H9 (cell line): ENCODE data around the gene RAX2. TPM values are rescaled to one million over a fixed set of nuclear protein-coding genes. Genes with fewer than 3 reads are reported as not detected.

Experiments used
- DNase-seq: peaks from one replicate; pipeline ENCODE4 v3.0.0-alpha.2; 2017
- H2AFZ ChIP-seq: one replicate; pipeline ENCODE4 v1.6.1; 2013; ENCODE audit warnings: mild to moderate bottlenecking, low read length, control low read depth, moderate library complexity
- H2AK5ac ChIP-seq: 2 replicates; pipeline ENCODE4 v1.6.1; 2013; ENCODE audit warnings: low read length, control low read depth, mixed read lengths; ENCODE audit not compliant: insufficient read length
- H2BK120ac ChIP-seq: one replicate; pipeline ENCODE4 v1.6.1; 2013; ENCODE audit warnings: low read depth, mild to moderate bottlenecking, low read length, control low read depth, inconsistent platforms; ENCODE audit not compliant: poor library complexity, severe bottlenecking
- H2BK12ac ChIP-seq: 2 replicates; pipeline ENCODE4 v1.6.1; 2013; ENCODE audit warnings: low read length, control low read depth, mixed read lengths, low read depth; ENCODE audit not compliant: insufficient read length
- H2BK15ac ChIP-seq: 2 replicates; pipeline ENCODE4 v1.6.1; 2013; ENCODE audit warnings: low read depth, low read length, control low read depth
- H2BK20ac ChIP-seq: one replicate; pipeline ENCODE4 v1.6.1; 2013; ENCODE audit warnings: low read depth, mild to moderate bottlenecking, low read length, control low read depth, inconsistent platforms; ENCODE audit not compliant: poor library complexity, severe bottlenecking
- H2BK5ac ChIP-seq: 2 replicates; pipeline ENCODE4 v1.6.1; 2013; ENCODE audit warnings: low read length, control low read depth, mixed read lengths; ENCODE audit not compliant: insufficient read length
- H3K14ac ChIP-seq: 2 replicates; pipeline ENCODE4 v1.6.1; 2013; ENCODE audit warnings: low read length, control low read depth; ENCODE audit not compliant: insufficient read depth
- H3K18ac ChIP-seq: 2 replicates; pipeline ENCODE4 v1.6.1; 2013; ENCODE audit warnings: low read depth, mild to moderate bottlenecking, mixed read lengths, low read length, control low read depth; ENCODE audit not compliant: insufficient read length
- H3K23ac ChIP-seq: 2 replicates; pipeline ENCODE4 v1.6.1; 2013; ENCODE audit warnings: low read length, control low read depth, mixed read lengths, low read depth; ENCODE audit not compliant: insufficient read length
- H3K23me2 ChIP-seq: 2 replicates; pipeline ENCODE4 v1.6.1; 2013; ENCODE audit warnings: low read depth, mild to moderate bottlenecking, mixed read lengths, low read length, control low read depth; ENCODE audit not compliant: insufficient read length, poor library complexity, severe bottlenecking
- H3K27ac ChIP-seq: 2 replicates; pipeline ENCODE4 v1.5.1; 2013; ENCODE audit warnings: low read length, control low read depth, mixed read lengths, low read depth; ENCODE audit not compliant: insufficient read length
- H3K27me3 ChIP-seq: 2 replicates; pipeline ENCODE4 v1.6.1; 2013; ENCODE audit warnings: low read length, control low read depth, inconsistent platforms; ENCODE audit not compliant: insufficient read depth
- H3K4ac ChIP-seq: 2 replicates; pipeline ENCODE4 v1.6.1; 2013; ENCODE audit warnings: low read depth, mild to moderate bottlenecking, control low read depth, inconsistent platforms, low read length, moderate library complexity
- H3K4me1 ChIP-seq: 2 replicates; pipeline ENCODE4 v1.6.1; 2013; ENCODE audit warnings: low read length, control low read depth, inconsistent platforms; ENCODE audit not compliant: insufficient read depth
- H3K4me2 ChIP-seq: 2 replicates; pipeline ENCODE4 v1.6.1; 2013; ENCODE audit warnings: low read length, control low read depth, mixed read lengths; ENCODE audit not compliant: insufficient read length, insufficient read depth
- H3K56ac ChIP-seq: 2 replicates; pipeline ENCODE4 v1.6.1; 2013; ENCODE audit warnings: low read depth, mild to moderate bottlenecking, mixed read lengths, low read length, control low read depth; ENCODE audit not compliant: insufficient read length
- H3K79me1 ChIP-seq: 2 replicates; pipeline ENCODE4 v1.6.1; 2013; ENCODE audit warnings: low read depth, mild to moderate bottlenecking, moderate library complexity, low read length, control low read depth, inconsistent platforms; ENCODE audit not compliant: insufficient read depth, poor library complexity, severe bottlenecking
- H3K79me2 ChIP-seq: 2 replicates; pipeline ENCODE4 v1.6.1; 2013; ENCODE audit warnings: low read length, control low read depth, inconsistent platforms; ENCODE audit not compliant: insufficient read depth
- H3K9ac ChIP-seq: 2 replicates; pipeline ENCODE4 v1.6.1; 2013; ENCODE audit warnings: low read length, control low read depth, mixed read lengths; ENCODE audit not compliant: insufficient read length; ENCODE audit errors: extremely low read depth
- H3K9me3 ChIP-seq: one replicate; pipeline ENCODE4 v1.6.1; 2013; ENCODE audit warnings: low read depth, low read length, inconsistent platforms; ENCODE audit not compliant: control insufficient read depth
- H3T11ph ChIP-seq: one replicate; pipeline ENCODE4 v1.6.1; 2013; ENCODE audit warnings: mild to moderate bottlenecking, low read length, control low read depth, inconsistent platforms
- H4K20me1 ChIP-seq: one replicate; pipeline ENCODE4 v1.6.1; 2013; ENCODE audit not compliant: control insufficient read depth, insufficient read length, insufficient read depth
- H4K5ac ChIP-seq: 2 replicates; pipeline ENCODE4 v1.6.1; 2013; ENCODE audit warnings: low read depth, mild to moderate bottlenecking, mixed read lengths, low read length, control low read depth; ENCODE audit not compliant: insufficient read length
- H4K8ac ChIP-seq: replicated peaks from 2 replicates; pipeline ENCODE4 v1.6.1; 2013; ENCODE audit warnings: low read length, control low read depth, mixed read lengths, low read depth; ENCODE audit not compliant: insufficient read length
- H4K91ac ChIP-seq: 2 replicates; pipeline ENCODE4 v1.6.1; 2013; ENCODE audit warnings: low read depth, mild to moderate bottlenecking, moderate library complexity, mixed read lengths, low read length, control low read depth; ENCODE audit not compliant: insufficient read length
- H3K27ac Mint-ChIP-seq, 3 experiments: 2 replicates in 2 of 3; 3 replicates in 1 of 3; pipeline ENCODE4 v1.8.0; 2020 to 2021; ENCODE audit warnings: mixed read lengths in 3 of 3, mild to moderate bottlenecking in 1 of 3, moderate library complexity in 1 of 3
- H3K27me3 Mint-ChIP-seq: 2 replicates; pipeline ENCODE4 v1.8.0; 2021; ENCODE audit warnings: low read depth, mild to moderate bottlenecking, moderate library complexity, mixed read lengths
- H3K36me3 Mint-ChIP-seq, 3 experiments: 2 replicates in 2 of 3; 3 replicates in 1 of 3; pipeline ENCODE4 v1.8.0; 2020 to 2021; ENCODE audit warnings: low read depth in 3 of 3, mixed read lengths in 3 of 3; ENCODE audit not compliant: insufficient read depth in 1 of 3
- H3K4me1 Mint-ChIP-seq, 2 experiments: 2 replicates each; pipeline ENCODE4 v1.8.0; 2020; ENCODE audit warnings: mixed read lengths in 2 of 2
- H3K4me3 Mint-ChIP-seq, 2 experiments: 2 replicates in 1 of 2; 3 replicates in 1 of 2; pipeline ENCODE4 v1.8.0; 2020 to 2021; ENCODE audit warnings: mild to moderate bottlenecking in 2 of 2, mixed read lengths in 2 of 2, moderate library complexity in 1 of 2
- H3K9me3 Mint-ChIP-seq, 2 experiments: 2 replicates in 1 of 2; 3 replicates in 1 of 2; pipeline ENCODE4 v1.8.0; 2020; ENCODE audit warnings: mild to moderate bottlenecking in 2 of 2, mixed read lengths in 2 of 2, moderate library complexity in 1 of 2
- CTCF ChIP-seq: fragments of 200-600 bp; sonication (generic); conservative IDR thresholded peaks from 3 replicates; pipeline ENCODE4 v1.8.0; 2021; ENCODE audit warnings: antibody characterized with exemption, mild to moderate bottlenecking
- WGBS: extraction: QIAGEN DNeasy Blood & Tissue Kit; methylation state at CpG from one replicate; pipeline ENCODE4 v1.1.7; 2013; ENCODE audit warnings: missing lambda C conversion rate, low lambda C conversion rate, mixed read lengths; ENCODE audit not compliant: insufficient read length; ENCODE audit errors: extremely low coverage; 5-methylcytosine and 5-hydroxymethylcytosine counted together
- total RNA-seq: library from RNA; stranded (reverse); gene quantifications from 2 replicates; pipeline ENCODE4 v1.2.1, GENCODE V29; 2021

RAX2 gene
- total RNA-seq, 1 experiment from 2014 or later: not detected

DNA sequence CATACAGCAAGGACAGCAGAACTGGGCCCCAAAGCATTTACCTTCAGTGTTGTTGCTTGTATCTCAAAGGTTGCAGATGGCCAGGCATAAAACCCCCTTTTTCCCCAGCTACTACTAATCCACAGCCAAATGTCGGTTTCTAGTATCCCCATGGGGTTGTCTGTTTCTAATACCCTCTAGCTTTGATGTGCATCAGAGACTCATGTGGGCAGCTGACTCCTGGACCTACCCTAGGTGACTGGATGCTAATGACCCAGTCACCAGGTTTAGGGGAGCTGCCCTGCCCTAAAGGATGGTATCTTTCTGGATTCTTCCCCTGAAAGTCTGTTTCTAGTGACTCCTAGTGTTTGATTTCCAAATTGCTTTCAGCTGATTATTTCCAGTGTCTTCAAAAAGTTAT is 39.9 kb downstream of the RAX2 start:
- Histone ChIP-seq H3K14ac (no peak overlapping the region), H3T11ph (no peak overlapping the region), H3K56ac (no peak overlapping the region), H2BK5ac (no peak overlapping the region), H2AK5ac (no peak overlapping the region), H3K79me1 (no peaks in the 10 kb centered on the region), H4K5ac (no peak overlapping the region), H4K8ac (no peak overlapping the region), H2BK20ac (no peak overlapping the region), H3K23me2 (no peaks in the 10 kb centered on the region), H3K4ac (no peak overlapping the region), H3K23ac (no peak overlapping the region), H2AFZ (no peak overlapping the region), H2BK120ac (no peak overlapping the region), H2BK12ac (no peak overlapping the region), H4K91ac (no peak overlapping the region), H3K27ac (no peak overlapping the region), H3K4me1 (no peaks in the 10 kb centered on the region), H3K18ac (no peak overlapping the region), H2BK15ac (no peak overlapping the region), H3K4me2 (no peak overlapping the region), H3K9me3 (no peaks in the 10 kb centered on the region), H3K9ac (no peak overlapping the region), H4K20me1 (no peaks in the 10 kb centered on the region), H3K79me2 (no peaks in the 10 kb centered on the region), H3K27me3 (no peaks in the 10 kb centered on the region)
- no peak for DNase-seq
- Mint-ChIP-seq H3K27me3 (no peaks in the 10 kb centered on the region), H3K4me1 (peaks cover 8 to 15% of the 10 kb centered on the region in 2 experiments), H3K27ac (no peak overlapping the region), H3K36me3 (peaks cover 0 to 36% (median 11%) of the 10 kb centered on the region in 3 experiments; a peak in 5 of 7 replicates), H3K9me3 (no peaks in the 10 kb centered on the region), H3K4me3 (no peak overlapping the region)
- TF ChIP-seq CTCF: peak; percentile 26; the same call in 1 of the 3 replicates
- no CpG with 5 or more reads among the region's 1 CpG for WGBS
